Right renal cortex interstitium (tissue), 3 donors: Measurements from ENCODE around the gene YIPF5. TPM values are rescaled to one million over a fixed set of nuclear protein-coding genes. Genes with fewer than 3 reads are reported as not detected.

Source experiments
- DNase-seq, 3 donors: peaks; one replicate each; pipeline ENCODE4 v3.0.0-alpha.2; 2013; ENCODE audit warnings: low read depth in 3 of 3, low spot score in 2 of 3
- polyA plus RNA-seq, 3 donors: library from polyadenylated mRNA; unstranded; fragments of 120-200 nt; gene quantifications; one replicate each; pipeline ENCODE4 v1.2.1, GENCODE V29; 2013; ENCODE audit not compliant: insufficient read length in 3 of 3

The YIPF5 gene
- polyA plus RNA-seq, 3 donors = 74.2 to 78.4 (median 77.1) TPM

DNA sequence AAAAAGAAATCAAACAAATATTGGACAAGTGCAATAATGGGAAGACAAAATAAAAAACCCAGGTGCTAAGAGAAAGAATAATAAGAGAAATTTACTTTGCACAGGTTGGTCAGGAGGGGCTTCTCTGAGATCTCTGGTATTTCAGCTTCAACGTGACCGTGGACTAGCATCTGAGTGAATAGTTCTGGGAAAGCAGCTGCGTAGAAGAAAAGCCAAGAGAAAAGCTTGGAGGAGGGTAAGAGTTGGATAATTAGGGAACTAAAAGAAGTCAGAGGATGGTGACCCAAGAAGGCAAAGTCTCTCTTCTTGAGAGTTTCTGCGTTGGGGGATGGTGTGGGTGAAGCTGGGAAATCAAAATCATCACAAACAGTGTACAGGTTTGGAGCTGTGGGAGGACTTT lies 41.6 kb downstream of the YIPF5 start:
- DNase-seq = no peak

DNA sequence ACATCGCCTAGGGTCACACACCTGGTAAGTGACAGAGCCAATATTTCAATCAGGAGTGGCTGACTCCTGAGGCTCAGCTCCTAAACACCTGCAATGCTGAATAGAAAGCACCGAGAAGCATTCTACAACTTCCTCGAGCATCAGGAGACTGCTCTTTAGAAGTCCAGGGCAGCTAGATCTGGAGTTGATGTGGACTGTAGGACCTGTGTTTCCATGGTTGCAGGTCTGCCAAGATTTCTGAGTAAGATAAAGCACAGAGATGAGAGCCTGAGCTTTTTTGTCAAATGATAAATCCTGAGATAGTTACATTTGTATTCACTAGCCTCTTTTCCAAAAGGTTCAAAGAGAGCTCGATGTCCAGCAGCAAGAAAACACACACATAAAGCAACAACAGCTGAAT lies 43.8 kb downstream of the YIPF5 start:
- DNase-seq = no peak

DNA sequence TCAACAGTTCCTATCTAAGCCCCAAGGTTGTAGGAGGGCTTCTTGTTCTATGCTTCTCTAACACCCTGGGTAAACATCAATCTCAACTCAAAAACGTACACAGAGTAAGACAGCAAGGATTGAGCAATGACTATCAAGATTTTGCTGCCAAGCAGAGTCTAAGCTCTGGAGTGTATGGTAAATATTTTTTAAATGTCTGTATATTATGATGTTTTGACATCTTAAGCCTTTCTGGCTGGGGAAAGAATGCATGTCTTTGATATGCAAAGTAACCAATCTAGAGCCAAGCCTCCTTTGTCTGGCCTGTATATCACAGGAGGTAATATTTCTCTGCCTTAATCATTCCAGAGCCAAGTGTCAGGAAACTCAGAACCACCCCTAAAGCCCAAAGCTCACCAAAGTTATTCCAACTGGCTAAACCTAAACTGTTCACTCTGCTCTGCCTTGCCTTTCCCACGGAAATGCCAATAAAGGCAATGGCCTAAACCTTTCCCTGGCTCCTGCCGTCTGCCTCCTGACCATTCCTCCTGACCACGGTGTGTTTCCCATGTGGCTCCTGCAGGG lies 45.2 kb downstream of the YIPF5 start:
- no peak for DNase-seq

DNA sequence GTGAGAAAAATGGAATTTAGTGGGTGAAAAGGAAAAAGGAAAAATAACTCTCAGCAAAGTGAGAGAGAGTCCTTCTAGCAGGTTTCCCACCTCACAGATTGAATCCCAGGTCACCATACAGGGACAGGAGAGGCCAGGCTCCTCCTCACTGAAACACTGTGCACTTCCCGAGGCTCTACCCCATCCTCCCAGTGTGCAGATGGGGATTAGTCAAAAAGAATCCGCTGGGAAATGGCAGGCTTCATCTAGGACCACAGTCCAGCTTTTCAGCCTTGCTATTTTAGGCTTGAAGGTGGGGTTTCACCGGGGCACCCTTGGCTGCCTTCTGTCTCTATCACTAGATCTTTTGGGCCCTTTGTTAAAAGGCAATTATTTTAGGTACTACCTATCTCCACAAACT lies 47.8 kb downstream of the YIPF5 start:
- no peak for DNase-seq

DNA sequence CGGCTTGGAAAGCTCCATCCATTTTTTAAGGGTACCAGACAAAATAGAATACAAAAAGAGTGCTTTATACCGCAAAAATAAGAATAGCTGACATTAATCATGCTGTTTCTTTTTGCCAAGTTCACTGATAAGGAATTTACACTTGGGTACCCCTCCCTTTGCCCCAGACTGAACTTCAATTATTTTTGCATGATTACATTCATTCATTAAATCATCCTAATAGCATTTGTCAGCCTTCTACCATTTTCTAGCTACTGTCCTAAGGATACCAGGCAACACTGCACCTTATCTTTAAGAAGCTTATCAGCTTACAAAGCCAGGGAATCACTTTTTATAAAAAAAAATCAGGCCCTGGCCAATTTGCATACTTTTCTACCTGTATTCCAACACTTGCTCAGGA lies 48.4 kb downstream of the YIPF5 start:
- DNase-seq = no peak

DNA sequence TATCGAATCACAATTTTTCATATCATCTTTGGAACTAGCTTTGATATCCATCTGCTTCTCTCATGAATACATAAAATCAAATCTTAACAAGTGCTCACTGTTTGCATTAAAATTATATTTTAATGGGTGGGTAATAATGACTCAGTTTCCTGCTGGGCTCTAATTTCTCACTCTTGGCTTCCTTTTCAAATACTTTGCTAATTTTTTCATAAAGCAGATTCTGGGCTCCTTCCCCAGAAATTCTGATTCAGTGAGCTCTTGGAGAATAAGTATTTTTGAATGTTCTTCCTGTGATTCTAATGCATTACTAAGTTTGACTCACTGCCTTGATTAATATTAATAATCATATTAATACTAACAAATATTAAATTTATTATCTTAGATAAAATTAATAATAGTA lies 48.9 kb downstream of the YIPF5 start:
- no peak for DNase-seq

DNA sequence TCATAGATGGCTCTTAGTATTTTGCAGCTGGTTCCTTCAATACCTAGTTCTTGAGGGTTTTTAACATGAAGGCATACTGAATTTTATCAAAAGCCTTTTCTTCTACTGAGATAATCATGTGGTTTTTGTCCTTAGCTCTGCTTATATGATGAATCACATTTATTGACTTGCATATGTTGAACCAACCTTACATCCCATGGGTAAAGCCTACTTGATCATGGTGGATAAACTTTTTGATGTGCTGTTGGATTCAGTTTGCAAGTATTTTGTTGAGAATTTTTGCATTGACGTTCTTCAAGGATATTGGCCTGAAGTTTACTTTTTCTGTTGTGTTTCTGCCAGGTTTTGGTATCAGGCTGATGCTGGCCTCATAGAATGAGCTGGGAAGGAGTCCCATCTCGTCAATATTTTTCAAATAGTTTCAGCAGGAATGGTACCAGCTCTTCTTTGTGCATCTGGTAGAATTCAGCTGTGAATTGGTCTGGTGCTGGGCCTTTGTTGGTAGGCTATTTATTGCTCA lies 49.7 kb downstream of the YIPF5 start:
- DNase-seq = no peak

DNA sequence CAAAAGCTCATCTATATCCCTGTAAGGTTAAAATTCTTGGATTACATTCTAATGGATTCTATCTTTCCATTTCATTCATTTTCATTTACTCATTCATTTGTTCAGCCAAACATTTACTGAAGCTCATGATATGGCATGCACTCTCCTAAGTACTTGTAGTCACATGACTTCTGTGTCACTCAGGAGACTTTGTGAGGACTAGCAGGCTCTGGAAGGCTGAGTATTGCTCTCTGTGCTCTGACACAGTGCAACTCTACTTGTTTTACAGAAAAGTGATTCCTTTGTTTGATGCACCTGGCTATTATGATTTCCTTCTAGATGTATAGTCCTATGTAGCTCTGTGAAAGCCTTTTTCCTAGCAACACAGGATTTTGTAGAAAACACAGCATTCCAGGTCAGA lies 53.0 kb downstream of the YIPF5 start:
- DNase-seq = no peak

DNA sequence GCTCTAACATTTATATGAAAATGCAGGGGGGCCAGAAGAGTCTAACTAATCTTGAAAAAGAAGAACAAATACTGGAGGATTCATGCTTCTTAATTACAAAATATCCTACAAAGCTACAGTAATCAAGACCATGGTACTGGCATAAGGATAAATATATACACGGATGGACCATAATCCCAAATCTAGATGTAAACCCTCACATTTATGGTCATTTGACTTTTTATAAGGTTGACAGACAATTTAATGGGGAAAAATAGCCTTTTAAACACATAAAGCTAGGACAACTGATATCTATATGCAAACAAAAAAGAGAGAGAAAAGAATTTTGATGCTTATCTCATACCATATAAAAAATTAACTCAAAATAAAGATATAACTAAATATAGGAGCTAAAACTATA lies 55.9 kb downstream of the YIPF5 start:
- DNase-seq = no peak

Other genes with a start within 250 kb of the YIPF5 start
- gene KCTD16, start 214 bp upstream of the YIPF5 start, polyA plus RNA-seq = 1 to 10 TPM; 2.2 to 2.8 (median 2.7) TPM